Upper lobe of right lung (tissue), 1 donor: ENCODE measurements around the gene NMNAT1. TPM values are rescaled to one million over a fixed set of nuclear protein-coding genes. Genes with fewer than 3 reads are reported as not detected.

Source experiments
- ATAC-seq: fragments of 200-7000 bp; cut with Tn5 transposase; one replicate; pipeline ENCODE4 v1.9.1; 2020; ENCODE audit warnings: mild to moderate bottlenecking, moderate library complexity
- DNase-seq: peaks from one replicate; pipeline ENCODE4 v3.0.0-alpha.2; 2020
- H3K27ac ChIP-seq: fragments of 200-600 bp; one replicate; pipeline ENCODE4 v1.8.0; 2022
- H3K27me3 ChIP-seq: fragments of 200-600 bp; one replicate; pipeline ENCODE4 v1.8.0; 2022; ENCODE audit warnings: mild to moderate bottlenecking
- H3K36me3 ChIP-seq: fragments of 200-600 bp; one replicate; pipeline ENCODE4 v1.8.0; 2022
- H3K4me1 ChIP-seq: fragments of 200-600 bp; one replicate; pipeline ENCODE4 v1.8.0; 2022
- H3K4me3 ChIP-seq: fragments of 200-600 bp; one replicate; pipeline ENCODE4 v1.8.0; 2022; ENCODE audit warnings: mild to moderate bottlenecking
- H3K9me3 ChIP-seq: fragments of 200-600 bp; one replicate; pipeline ENCODE4 v1.8.0; 2022
- intact Hi-C: fragments of 100-400 bp; cut with DNase I; formaldehyde crosslinking; loops from one replicate; pipeline ENCODE4 v1.11.0; 2022
- total RNA-seq: library from RNA; stranded (reverse); fragmentation: NEBNext Ultra II Directional; extraction: Animal tissue kit (Norgen Biotek cat#: 25700); gene quantifications from one replicate; pipeline ENCODE4 v1.2.1, GENCODE V29; 2021
- TF ChIP-seq, protein P1 (sequence below): fragments of 200-600 bp; IDR thresholded peaks from one replicate; pipeline ENCODE4 v1.8.0; 2022; ENCODE audit warnings: antibody characterized with exemption
- donor health status: DM: no; HTN: yes; CAD: no; lungs with severe emphysema.

Gene NMNAT1
- total RNA-seq, 1 donor from 2014 or later = 9.1 TPM

- DNase-seq (peak; percentile 6), ATAC-seq (no peak)
- Histone ChIP-seq H3K36me3 (no peaks in the 10 kb centered on the region), H3K27me3 (no peaks in the 10 kb centered on the region), H3K27ac (no peak overlapping the region), H3K4me3 (no peak overlapping the region), H3K4me1 (peaks cover 31% of the 10 kb centered on the region), H3K9me3 (no peaks in the 10 kb centered on the region)
- intact Hi-C loops = no loop called here
- TF ChIP-seq, protein P1, sequence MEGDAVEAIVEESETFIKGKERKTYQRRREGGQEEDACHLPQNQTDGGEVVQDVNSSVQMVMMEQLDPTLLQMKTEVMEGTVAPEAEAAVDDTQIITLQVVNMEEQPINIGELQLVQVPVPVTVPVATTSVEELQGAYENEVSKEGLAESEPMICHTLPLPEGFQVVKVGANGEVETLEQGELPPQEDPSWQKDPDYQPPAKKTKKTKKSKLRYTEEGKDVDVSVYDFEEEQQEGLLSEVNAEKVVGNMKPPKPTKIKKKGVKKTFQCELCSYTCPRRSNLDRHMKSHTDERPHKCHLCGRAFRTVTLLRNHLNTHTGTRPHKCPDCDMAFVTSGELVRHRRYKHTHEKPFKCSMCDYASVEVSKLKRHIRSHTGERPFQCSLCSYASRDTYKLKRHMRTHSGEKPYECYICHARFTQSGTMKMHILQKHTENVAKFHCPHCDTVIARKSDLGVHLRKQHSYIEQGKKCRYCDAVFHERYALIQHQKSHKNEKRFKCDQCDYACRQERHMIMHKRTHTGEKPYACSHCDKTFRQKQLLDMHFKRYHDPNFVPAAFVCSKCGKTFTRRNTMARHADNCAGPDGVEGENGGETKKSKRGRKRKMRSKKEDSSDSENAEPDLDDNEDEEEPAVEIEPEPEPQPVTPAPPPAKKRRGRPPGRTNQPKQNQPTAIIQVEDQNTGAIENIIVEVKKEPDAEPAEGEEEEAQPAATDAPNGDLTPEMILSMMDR = no peak
Observed at GRCh38 chr1:9903801-9904527, 39.3 kb upstream of the NMNAT1 start.

DNA sequence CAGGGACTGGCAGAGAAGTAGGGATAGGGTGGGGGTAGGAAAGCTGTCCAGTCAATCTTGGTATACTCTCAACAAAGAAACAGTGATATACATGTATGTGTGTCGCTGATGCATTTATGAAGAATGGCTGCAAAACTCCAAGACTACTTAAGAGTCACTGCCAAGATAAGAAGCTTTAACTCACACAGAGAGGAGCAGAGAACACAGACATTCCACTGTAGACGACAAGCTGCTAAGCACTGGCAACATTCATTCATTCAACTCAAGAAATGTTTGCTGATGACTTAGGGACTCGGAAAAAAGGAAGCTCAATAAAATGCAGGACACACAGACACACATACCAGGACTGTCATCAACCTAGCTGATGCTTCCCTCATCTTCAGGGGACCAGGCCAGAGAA is 38.7 kb upstream of the NMNAT1 start:
- no peaks in the 10 kb centered on the region for H3K9me3 ChIP-seq
- no peaks in the 10 kb centered on the region for H3K27me3 ChIP-seq
- no peak overlapping the region for H3K27ac ChIP-seq
- no peaks in the 10 kb centered on the region for H3K36me3 ChIP-seq
- peaks cover 36% of the 10 kb centered on the region for H3K4me1 ChIP-seq
- no peak overlapping the region for H3K4me3 ChIP-seq
- DNase-seq = no peak
- no peak for ATAC-seq
- intact Hi-C loops = no loop called here
- TF ChIP-seq, protein P1 = no peak

GRCh38 chr1:9905010-9905409 is 38.3 kb upstream of the NMNAT1 start:
- ATAC-seq (no peak), DNase-seq (no peak)
- Histone ChIP-seq H3K27me3 (no peaks in the 10 kb centered on the region), H3K9me3 (no peaks in the 10 kb centered on the region), H3K27ac (no peak overlapping the region), H3K4me3 (no peak overlapping the region), H3K36me3 (no peaks in the 10 kb centered on the region), H3K4me1 (peaks cover 32% of the 10 kb centered on the region)
- intact Hi-C loops = no loop called here
- TF ChIP-seq, protein P1 = no peak

DNA sequence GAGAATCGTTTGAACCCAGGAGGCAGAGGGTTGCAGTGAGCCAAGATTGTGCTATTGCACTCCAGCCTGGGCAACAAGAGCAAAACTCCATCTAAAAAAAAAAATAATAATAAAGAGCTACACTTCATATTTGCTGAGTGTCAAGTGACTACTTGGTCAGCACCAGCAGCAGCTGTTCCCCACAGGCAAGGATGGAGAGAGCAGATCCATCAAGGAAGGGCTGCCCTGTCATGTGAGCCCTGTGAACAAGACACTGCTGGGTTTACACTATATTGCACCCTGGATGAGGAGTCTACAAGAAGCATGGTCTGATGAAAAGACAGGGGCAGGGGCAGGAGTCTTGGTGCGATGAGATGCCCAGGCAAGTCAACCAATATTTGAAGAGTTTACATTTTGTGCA is 36.8 kb upstream of the NMNAT1 start:
- intact Hi-C loops = no loop called here
- Histone ChIP-seq H3K4me3 (no peak overlapping the region), H3K4me1 (peaks cover 22% of the 10 kb centered on the region), H3K27ac (no peak overlapping the region), H3K9me3 (no peaks in the 10 kb centered on the region), H3K27me3 (no peaks in the 10 kb centered on the region), H3K36me3 (no peaks in the 10 kb centered on the region)
- DNase-seq (no peak), ATAC-seq (no peak)
- TF ChIP-seq, protein P1 = no peak

- Histone ChIP-seq H3K27me3 (no peaks in the 10 kb centered on the region), H3K36me3 (no peaks in the 10 kb centered on the region), H3K9me3 (no peaks in the 10 kb centered on the region), H3K4me3 (no peak overlapping the region), H3K27ac (peak overlapping the region; percentile 7), H3K4me1 (peaks cover 17% of the 10 kb centered on the region)
- TF ChIP-seq, protein P1 = no peak
- ATAC-seq = no peak
- DNase-seq = no peak
- intact Hi-C loops = no loop called here
Observed at GRCh38 chr1:9907441-9907840, 35.8 kb upstream of the NMNAT1 start.

DNA sequence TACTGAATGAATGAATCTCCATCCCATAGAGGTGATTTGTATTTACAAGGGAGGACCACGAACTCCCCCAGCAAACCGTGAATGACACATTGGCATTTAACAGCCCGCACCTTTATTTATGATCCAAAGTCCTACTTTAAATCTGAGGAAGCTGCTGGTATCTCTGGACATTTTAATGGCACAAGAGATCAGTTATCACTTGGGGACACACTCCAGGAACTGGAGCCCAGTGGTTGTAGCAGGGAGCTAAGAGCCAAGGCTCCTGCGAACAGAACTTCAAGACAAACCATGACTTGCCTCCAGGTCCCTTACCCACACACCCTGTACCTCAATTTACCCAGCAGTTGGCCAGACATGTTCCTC is 34.4 kb upstream of the NMNAT1 start:
- ATAC-seq = no peak
- Histone ChIP-seq H3K4me3 (peak overlapping the region; percentile 84), H3K27ac (peak overlapping the region; percentile 86), H3K36me3 (no peaks in the 10 kb centered on the region), H3K4me1 (peaks cover 13% of the 10 kb centered on the region), H3K27me3 (no peaks in the 10 kb centered on the region), H3K9me3 (no peaks in the 10 kb centered on the region)
- intact Hi-C loops = no loop called here
- TF ChIP-seq, protein P1 = no peak
- no peak for DNase-seq
